ENCODE measurements around the gene PFKP.

DNA sequence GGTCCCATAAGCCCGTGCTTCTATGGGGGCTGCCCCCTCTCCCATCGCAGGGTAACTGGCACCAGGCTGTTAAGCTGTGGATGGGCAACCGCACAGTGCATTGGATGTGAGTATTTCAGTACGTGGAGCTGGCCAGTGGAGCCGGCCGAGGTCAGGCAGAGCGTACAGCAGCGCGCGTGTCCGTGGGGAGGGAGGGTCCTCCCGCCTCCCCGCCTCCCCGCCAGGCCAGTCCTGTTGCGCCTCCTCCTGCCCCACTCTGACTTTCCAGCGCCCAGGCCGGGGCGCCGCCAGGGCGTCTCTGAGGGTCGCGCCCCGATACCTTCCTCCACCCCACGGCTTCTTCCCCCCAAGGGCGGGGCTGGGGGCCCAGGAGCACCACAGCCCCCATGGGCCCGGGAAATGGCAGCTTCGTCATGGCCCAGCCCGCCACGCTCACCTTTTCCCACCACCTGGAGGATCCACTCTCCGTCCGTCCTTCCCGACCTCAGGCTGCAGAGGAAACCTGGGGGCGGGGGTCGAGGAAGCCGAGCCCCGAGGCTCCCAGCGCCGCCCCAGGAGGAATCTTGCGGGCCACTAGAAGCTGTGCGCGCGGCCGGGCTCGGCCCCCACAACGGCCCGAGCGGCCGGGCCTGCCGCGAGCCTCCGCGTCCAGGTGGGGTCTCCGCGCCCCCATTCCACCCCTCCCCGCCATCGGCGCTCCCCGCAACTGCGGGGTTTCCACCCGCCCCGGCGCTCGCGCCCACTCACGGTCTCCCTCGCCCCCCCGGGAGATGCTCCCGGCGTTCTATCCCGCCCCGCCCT is 831 bp upstream of the PFKP start:
- TF ChIP-seq, protein P1, sequence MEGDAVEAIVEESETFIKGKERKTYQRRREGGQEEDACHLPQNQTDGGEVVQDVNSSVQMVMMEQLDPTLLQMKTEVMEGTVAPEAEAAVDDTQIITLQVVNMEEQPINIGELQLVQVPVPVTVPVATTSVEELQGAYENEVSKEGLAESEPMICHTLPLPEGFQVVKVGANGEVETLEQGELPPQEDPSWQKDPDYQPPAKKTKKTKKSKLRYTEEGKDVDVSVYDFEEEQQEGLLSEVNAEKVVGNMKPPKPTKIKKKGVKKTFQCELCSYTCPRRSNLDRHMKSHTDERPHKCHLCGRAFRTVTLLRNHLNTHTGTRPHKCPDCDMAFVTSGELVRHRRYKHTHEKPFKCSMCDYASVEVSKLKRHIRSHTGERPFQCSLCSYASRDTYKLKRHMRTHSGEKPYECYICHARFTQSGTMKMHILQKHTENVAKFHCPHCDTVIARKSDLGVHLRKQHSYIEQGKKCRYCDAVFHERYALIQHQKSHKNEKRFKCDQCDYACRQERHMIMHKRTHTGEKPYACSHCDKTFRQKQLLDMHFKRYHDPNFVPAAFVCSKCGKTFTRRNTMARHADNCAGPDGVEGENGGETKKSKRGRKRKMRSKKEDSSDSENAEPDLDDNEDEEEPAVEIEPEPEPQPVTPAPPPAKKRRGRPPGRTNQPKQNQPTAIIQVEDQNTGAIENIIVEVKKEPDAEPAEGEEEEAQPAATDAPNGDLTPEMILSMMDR (IDR thresholded peaks at IDR 0.05): no peak
- peak; percentile 43 for TF ChIP-seq EZH2 (IDR thresholded peaks at IDR 0.05)

All from neural progenitor cell (in vitro differentiated cells).